Neuronal stem cell (in vitro differentiated cells): ENCODE measurements around the gene PLPP1.

Source experiments
- DNase-seq: peaks from one replicate; pipeline ENCODE4 v3.0.0-alpha.2; 2013; ENCODE audit warnings: low spot score
- H2AFZ ChIP-seq: one replicate; pipeline ENCODE4 v1.6.1; 2013; ENCODE audit warnings: mild to moderate bottlenecking, low read length, inconsistent platforms
- H2AK5ac ChIP-seq: 2 replicates; pipeline ENCODE4 v1.6.1; 2013; ENCODE audit warnings: low read depth, mild to moderate bottlenecking, inconsistent platforms, low read length, moderate library complexity, mixed read lengths
- H2BK120ac ChIP-seq: 2 replicates; pipeline ENCODE4 v1.6.1; 2013; ENCODE audit warnings: low read depth, mild to moderate bottlenecking, inconsistent platforms, low read length, moderate library complexity, mixed read lengths
- H2BK12ac ChIP-seq: one replicate; pipeline ENCODE4 v1.6.1; 2013; ENCODE audit warnings: low read length, inconsistent platforms
- H2BK15ac ChIP-seq: 2 replicates; pipeline ENCODE4 v1.6.1; 2013; ENCODE audit warnings: mild to moderate bottlenecking, low read length, inconsistent platforms, mixed read lengths
- H2BK5ac ChIP-seq: one replicate; pipeline ENCODE4 v1.6.1; 2013; ENCODE audit warnings: inconsistent platforms, mild to moderate bottlenecking, low read length, moderate library complexity
- H3K14ac ChIP-seq: one replicate; pipeline ENCODE4 v1.6.1; 2013; ENCODE audit warnings: low read length, inconsistent platforms
- H3K18ac ChIP-seq: 2 replicates; pipeline ENCODE4 v1.6.1; 2013; ENCODE audit warnings: low read length, inconsistent platforms
- H3K23ac ChIP-seq: 2 replicates; pipeline ENCODE4 v1.6.1; 2013; ENCODE audit warnings: low read depth, mild to moderate bottlenecking, mixed read lengths, low read length, inconsistent platforms; ENCODE audit not compliant: poor library complexity
- H3K27ac ChIP-seq: replicated peaks from 3 replicates; pipeline ENCODE4 v1.5.1; 2013; ENCODE audit warnings: low read length, inconsistent platforms
- H3K27me3 ChIP-seq, 3 experiments: 2 replicates each; pipeline ENCODE4 v1.6.1; 2013; ENCODE audit warnings: low read length in 3 of 3, mild to moderate bottlenecking in 2 of 3, inconsistent platforms in 1 of 3, low read depth in 1 of 3, mixed read lengths in 1 of 3, moderate library complexity in 1 of 3; ENCODE audit not compliant: control insufficient read depth in 3 of 3, insufficient read depth in 3 of 3
- H3K36me3 ChIP-seq, 2 donors: replicated peaks in 1 of 2; 2 replicates each; pipeline ENCODE4 v1.6.1; 2013; ENCODE audit warnings: low read length in 2 of 2; ENCODE audit not compliant: control insufficient read depth in 2 of 2, insufficient read depth in 2 of 2
- H3K4ac ChIP-seq: 2 replicates; pipeline ENCODE4 v1.6.1; 2013; ENCODE audit warnings: inconsistent platforms, mild to moderate bottlenecking, low read length, moderate library complexity
- H3K4me1 ChIP-seq, 2 donors: 1 replicate in 1 of 2; 2 replicates in 1 of 2; pipeline ENCODE4 v1.6.1; 2013; ENCODE audit warnings: low read length in 2 of 2, low read depth in 1 of 2; ENCODE audit not compliant: control insufficient read depth in 2 of 2, insufficient read depth in 1 of 2
- H3K4me2 ChIP-seq: one replicate; pipeline ENCODE4 v1.6.1; 2013; ENCODE audit warnings: mild to moderate bottlenecking, low read length, inconsistent platforms; ENCODE audit not compliant: insufficient read depth, poor library complexity, severe bottlenecking
- H3K4me3 ChIP-seq, 2 donors: 2 replicates each; pipeline ENCODE4 v1.5.1; 2013; ENCODE audit warnings: low read length in 2 of 2, mild to moderate bottlenecking in 2 of 2, inconsistent platforms in 1 of 2, moderate library complexity in 1 of 2
- H3K79me1 ChIP-seq: one replicate; pipeline ENCODE4 v1.6.1; 2013; ENCODE audit warnings: low read depth, mild to moderate bottlenecking, inconsistent platforms, low read length, moderate library complexity
- H3K9ac ChIP-seq: one replicate; pipeline ENCODE4 v1.6.1; 2013; ENCODE audit warnings: mild to moderate bottlenecking, low read depth, low read length, inconsistent platforms; ENCODE audit not compliant: poor library complexity
- H3K9me3 ChIP-seq, 2 donors: replicated peaks in 1 of 2; 2 replicates each; pipeline versions ENCODE3 to v1.6.1; 2013; ENCODE audit warnings: low read length in 2 of 2, mild to moderate bottlenecking in 2 of 2, inconsistent platforms in 1 of 2, low read depth in 1 of 2, mixed read lengths in 1 of 2, moderate library complexity in 1 of 2; ENCODE audit not compliant: control insufficient read depth in 2 of 2, insufficient read depth in 1 of 2
- H4K8ac ChIP-seq: one replicate; pipeline ENCODE4 v1.6.1; 2013; ENCODE audit warnings: low read depth, mild to moderate bottlenecking, inconsistent platforms, low read length, moderate library complexity
- H4K91ac ChIP-seq: one replicate; pipeline ENCODE4 v1.6.1; 2013; ENCODE audit warnings: low read length, low read depth, mild to moderate bottlenecking, inconsistent platforms; ENCODE audit not compliant: poor library complexity
- WGBS, 2 donors: extraction: QIAGEN DNeasy Blood & Tissue Kit; methylation state at CpG; one replicate each; pipeline ENCODE4 v1.1.7; 2013; ENCODE audit warnings: missing lambda C conversion rate in 2 of 2, mixed read lengths in 1 of 2; ENCODE audit not compliant: insufficient read length in 2 of 2, insufficient replicate concordance in 1 of 2; ENCODE audit errors: extremely low coverage in 2 of 2; 5-methylcytosine and 5-hydroxymethylcytosine counted together

The PLPP1 gene

GRCh38 chr5:55492449-55492848 is 42.3 kb downstream of the PLPP1 start:
- no peak overlapping the region for H3K14ac ChIP-seq
- H3K27ac ChIP-seq: no peak overlapping the region
- H4K91ac ChIP-seq: no peak overlapping the region
- H3K79me1 ChIP-seq: no peaks in the 10 kb centered on the region
- no peaks in the 10 kb centered on the region for H3K27me3 ChIP-seq
- H3K9ac ChIP-seq: no peak overlapping the region
- H3K4ac ChIP-seq: no peak overlapping the region
- WGBS, 2 donors: no CpG with 5 or more reads among the region's 2 CpGs
- H2BK120ac ChIP-seq: no peak overlapping the region
- no peak overlapping the region for H2BK12ac ChIP-seq
- no peaks in the 10 kb centered on the region for H3K4me1 ChIP-seq
- H2AFZ ChIP-seq: no peak overlapping the region
- no peak overlapping the region for H3K23ac ChIP-seq
- H3K4me2 ChIP-seq: no peak overlapping the region
- H2BK15ac ChIP-seq: no peak overlapping the region
- H3K9me3 ChIP-seq: no peaks in the 10 kb centered on the region
- no peak overlapping the region for H3K18ac ChIP-seq
- no peaks in the 10 kb centered on the region for H3K36me3 ChIP-seq
- H3K4me3 ChIP-seq: no peak overlapping the region
- H2BK5ac ChIP-seq: no peak overlapping the region
- H4K8ac ChIP-seq: no peak overlapping the region
- no peak overlapping the region for H2AK5ac ChIP-seq
- no peak for DNase-seq

DNA sequence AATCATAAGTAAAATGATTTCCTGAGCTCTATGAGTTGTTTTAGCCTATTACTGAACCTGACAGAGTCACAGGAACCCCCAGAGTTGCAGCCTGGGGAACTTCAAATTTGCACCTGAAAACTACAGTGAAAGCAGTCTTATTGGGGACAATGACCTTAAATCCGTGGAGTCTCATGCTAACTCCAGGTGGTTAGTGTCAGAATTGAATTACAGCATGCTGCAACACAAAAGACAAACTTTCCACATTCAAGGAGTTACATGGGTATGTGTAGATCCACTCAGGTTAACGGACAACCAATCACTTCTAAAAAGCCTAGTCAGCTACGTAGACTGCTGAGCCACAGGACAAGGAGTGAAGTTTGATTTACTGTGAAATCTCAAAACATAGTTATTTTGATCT is 49.7 kb downstream of the PLPP1 start:
- Histone ChIP-seq H3K9ac (no peak overlapping the region), H2BK15ac (no peak overlapping the region), H3K27ac (no peak overlapping the region), H3K4me1 (no peaks in the 10 kb centered on the region), H3K27me3 (no peaks in the 10 kb centered on the region), H3K79me1 (no peaks in the 10 kb centered on the region), H4K91ac (no peak overlapping the region), H3K4me3 (no peak overlapping the region), H2BK120ac (no peak overlapping the region), H4K8ac (no peak overlapping the region), H2BK12ac (no peak overlapping the region), H2AFZ (no peak overlapping the region), H3K14ac (no peak overlapping the region), H3K4ac (no peak overlapping the region), H3K23ac (no peak overlapping the region), H3K9me3 (no peaks in the 10 kb centered on the region), H3K36me3 (no peaks in the 10 kb centered on the region), H3K4me2 (no peak overlapping the region), H2AK5ac (no peak overlapping the region), H2BK5ac (no peak overlapping the region), H3K18ac (no peak overlapping the region)
- no peak for DNase-seq
- WGBS, 2 donors: no CpG with 5 or more reads among the region's 3 CpGs

- Histone ChIP-seq H2AK5ac (no peak overlapping the region), H3K4me2 (no peak overlapping the region), H2BK15ac (no peak overlapping the region), H3K9ac (no peak overlapping the region), H3K36me3 (no peaks in the 10 kb centered on the region), H3K4me1 (no peaks in the 10 kb centered on the region), H3K27ac (no peak overlapping the region), H3K4me3 (no peak overlapping the region), H2AFZ (no peak overlapping the region), H3K23ac (no peak overlapping the region), H2BK5ac (no peak overlapping the region), H3K18ac (no peak overlapping the region), H2BK120ac (no peak overlapping the region), H4K8ac (no peak overlapping the region), H3K79me1 (no peaks in the 10 kb centered on the region), H4K91ac (no peak overlapping the region), H3K14ac (no peak overlapping the region), H3K4ac (no peak overlapping the region), H3K9me3 (no peaks in the 10 kb centered on the region), H2BK12ac (no peak overlapping the region), H3K27me3 (no peaks in the 10 kb centered on the region)
- no CpG with 5 or more reads among the region's 1 CpG for WGBS, 2 donors
- no peak for DNase-seq
These were observed 50.2 kb downstream of the PLPP1 start for GRCh38 chr5:55484531-55484930.

- H2AK5ac ChIP-seq: no peak overlapping the region
- no peaks in the 10 kb centered on the region for H3K79me1 ChIP-seq
- no peak overlapping the region for H3K27ac ChIP-seq
- H4K91ac ChIP-seq: no peak overlapping the region
- no CpG with 5 or more reads among the region's 3 CpGs for WGBS, 2 donors
- H3K4me1 ChIP-seq: no peaks in the 10 kb centered on the region
- H3K36me3 ChIP-seq: no peaks in the 10 kb centered on the region
- H2BK15ac ChIP-seq: no peak overlapping the region
- H2BK12ac ChIP-seq: no peak overlapping the region
- no peak overlapping the region for H2BK5ac ChIP-seq
- no peak overlapping the region for H4K8ac ChIP-seq
- H2AFZ ChIP-seq: no peak overlapping the region
- no peak overlapping the region for H2BK120ac ChIP-seq
- no peaks in the 10 kb centered on the region for H3K9me3 ChIP-seq
- no peak overlapping the region for H3K14ac ChIP-seq
- no peak overlapping the region for H3K4me3 ChIP-seq
- DNase-seq: no peak
- H3K18ac ChIP-seq: no peak overlapping the region
- H3K4me2 ChIP-seq: no peak overlapping the region
- H3K9ac ChIP-seq: no peak overlapping the region
- no peak overlapping the region for H3K4ac ChIP-seq
- no peak overlapping the region for H3K23ac ChIP-seq
- H3K27me3 ChIP-seq: no peaks in the 10 kb centered on the region
These were observed 50.9 kb downstream of the PLPP1 start for GRCh38 chr5:55483885-55484284.
